ENCODE measurements around the gene LRPPRC. TPM values are rescaled to one million over a fixed set of nuclear protein-coding genes. Genes with fewer than 3 reads are reported as not detected.

The LRPPRC gene
- total RNA-seq, 1 donor from 2014 or later, result 131 TPM

DNA sequence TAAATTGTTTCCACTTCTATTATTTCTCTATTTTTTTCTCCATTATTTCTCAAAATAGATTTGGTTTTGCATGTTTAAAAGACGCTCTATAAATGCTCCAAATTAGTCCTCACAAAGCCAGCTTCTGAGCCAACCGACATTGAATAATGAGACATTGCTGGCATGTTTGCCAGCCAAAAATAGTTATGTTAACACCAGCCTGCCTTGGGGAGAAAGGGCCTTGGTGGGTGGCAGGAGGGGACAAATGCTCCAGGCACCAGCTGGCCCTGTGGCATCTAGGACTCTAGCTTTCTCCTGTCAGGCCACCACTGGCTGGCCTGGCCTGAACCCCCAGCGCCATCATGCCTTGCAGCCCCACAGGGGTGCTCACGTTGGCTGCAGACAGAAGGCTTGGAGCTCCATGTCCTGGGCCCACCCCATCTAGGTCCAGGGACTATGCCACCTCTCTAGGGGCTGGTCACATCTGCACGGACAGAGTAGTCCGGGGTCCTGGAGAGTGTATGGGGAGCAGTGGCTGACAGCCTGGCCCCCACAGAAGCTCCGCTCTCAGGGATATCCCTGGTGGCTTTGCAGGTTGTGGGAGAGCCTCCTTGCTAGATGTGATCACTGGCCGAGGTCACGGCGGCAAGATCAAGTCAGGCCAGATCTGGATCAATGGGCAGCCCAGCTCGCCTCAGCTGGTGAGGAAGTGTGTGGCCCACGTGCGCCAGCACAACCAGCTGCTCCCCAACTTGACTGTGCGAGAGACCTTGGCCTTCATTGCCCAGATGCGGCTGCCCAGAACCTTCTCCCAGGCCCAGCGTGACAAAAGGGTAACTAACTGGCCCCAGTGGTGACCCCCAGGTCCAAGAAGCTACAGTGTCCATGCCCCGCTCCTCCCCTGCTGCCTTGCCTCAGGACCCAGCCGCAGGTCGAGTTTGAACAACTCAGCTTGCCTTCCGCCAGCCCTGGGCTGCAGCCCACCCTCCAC, 144.5 kb downstream of the LRPPRC start:
- DNase-seq (ENCODE audit: low read depth, low spot score), result no peak
- no peaks in the 10 kb centered on the region for H3K4me1 Mint-ChIP-seq
- peaks cover 13% of the 10 kb centered on the region for H3K27me3 Mint-ChIP-seq (ENCODE audit: low read depth)
- H3K4me3 Mint-ChIP-seq, result no peak overlapping the region
- H3K36me3 Mint-ChIP-seq (ENCODE audit: low read depth), result no peaks in the 10 kb centered on the region
- no peak overlapping the region for H3K27ac Mint-ChIP-seq (ENCODE audit: unreplicated experiment)
- H3K9me3 Mint-ChIP-seq, result no peaks in the 10 kb centered on the region
- TF ChIP-seq, protein P1, sequence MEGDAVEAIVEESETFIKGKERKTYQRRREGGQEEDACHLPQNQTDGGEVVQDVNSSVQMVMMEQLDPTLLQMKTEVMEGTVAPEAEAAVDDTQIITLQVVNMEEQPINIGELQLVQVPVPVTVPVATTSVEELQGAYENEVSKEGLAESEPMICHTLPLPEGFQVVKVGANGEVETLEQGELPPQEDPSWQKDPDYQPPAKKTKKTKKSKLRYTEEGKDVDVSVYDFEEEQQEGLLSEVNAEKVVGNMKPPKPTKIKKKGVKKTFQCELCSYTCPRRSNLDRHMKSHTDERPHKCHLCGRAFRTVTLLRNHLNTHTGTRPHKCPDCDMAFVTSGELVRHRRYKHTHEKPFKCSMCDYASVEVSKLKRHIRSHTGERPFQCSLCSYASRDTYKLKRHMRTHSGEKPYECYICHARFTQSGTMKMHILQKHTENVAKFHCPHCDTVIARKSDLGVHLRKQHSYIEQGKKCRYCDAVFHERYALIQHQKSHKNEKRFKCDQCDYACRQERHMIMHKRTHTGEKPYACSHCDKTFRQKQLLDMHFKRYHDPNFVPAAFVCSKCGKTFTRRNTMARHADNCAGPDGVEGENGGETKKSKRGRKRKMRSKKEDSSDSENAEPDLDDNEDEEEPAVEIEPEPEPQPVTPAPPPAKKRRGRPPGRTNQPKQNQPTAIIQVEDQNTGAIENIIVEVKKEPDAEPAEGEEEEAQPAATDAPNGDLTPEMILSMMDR (conservative IDR thresholded peaks at IDR 0.05), result no peak

DNA sequence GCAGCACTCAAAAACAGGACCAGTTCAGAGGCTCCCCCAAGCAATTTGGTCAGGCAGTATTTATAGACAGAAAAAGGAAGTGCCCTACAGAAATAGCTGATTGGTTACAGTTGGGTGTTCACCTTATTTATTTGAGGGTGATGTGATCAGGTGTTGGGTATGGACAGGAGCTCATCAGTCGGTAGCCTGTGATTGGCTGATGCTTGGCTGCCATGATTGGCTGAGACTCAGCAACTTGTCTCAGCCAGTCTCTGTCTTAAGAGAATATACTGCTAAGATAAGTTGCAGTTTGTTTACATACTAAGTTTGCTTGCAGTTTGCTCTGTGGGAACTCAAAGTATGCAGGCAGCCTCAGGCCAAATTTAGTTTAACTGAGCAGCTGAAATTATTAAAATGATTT, 147.6 kb downstream of the LRPPRC start:
- no peak overlapping the region for H3K4me3 Mint-ChIP-seq
- no peak overlapping the region for H3K27ac Mint-ChIP-seq (ENCODE audit: unreplicated experiment)
- H3K27me3 Mint-ChIP-seq (ENCODE audit: low read depth), result no peaks in the 10 kb centered on the region
- DNase-seq (ENCODE audit: low read depth, low spot score), result no peak
- no peaks in the 10 kb centered on the region for H3K9me3 Mint-ChIP-seq
- no peaks in the 10 kb centered on the region for H3K36me3 Mint-ChIP-seq (ENCODE audit: low read depth)
- no peaks in the 10 kb centered on the region for H3K4me1 Mint-ChIP-seq
- TF ChIP-seq, protein P1 (conservative IDR thresholded peaks at IDR 0.05), result no peak

DNA sequence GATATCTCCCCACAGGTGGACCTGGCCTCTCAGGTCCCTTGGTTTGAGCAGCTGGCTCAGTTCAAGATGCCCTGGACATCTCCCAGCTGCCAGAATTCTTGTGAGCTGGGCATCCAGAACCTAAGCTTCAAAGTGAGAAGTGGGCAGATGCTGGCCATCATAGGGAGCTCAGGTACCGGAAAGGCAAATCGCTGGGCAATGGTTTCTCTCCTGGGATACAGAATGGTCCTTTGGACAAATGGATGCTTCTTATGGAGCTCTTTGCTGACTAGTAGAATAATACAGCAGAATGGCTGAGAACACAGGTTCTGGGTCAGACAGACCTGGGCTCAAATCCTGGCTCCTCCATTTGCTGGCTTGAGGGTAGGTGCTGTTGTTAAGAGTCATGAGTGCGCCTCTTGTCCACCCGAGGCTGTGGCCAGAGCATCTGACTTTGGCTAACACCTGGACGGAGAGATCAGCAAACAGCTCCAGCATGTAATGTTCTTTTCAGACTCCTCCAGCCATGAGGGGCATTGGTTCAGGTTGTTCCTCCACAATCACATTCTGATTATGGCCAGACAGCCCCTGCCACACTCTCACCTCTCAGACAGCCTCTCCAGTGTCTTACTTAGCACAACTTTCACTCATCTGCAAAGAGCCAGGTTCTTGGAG, 149.5 kb downstream of the LRPPRC start:
- H3K9me3 Mint-ChIP-seq, result no peaks in the 10 kb centered on the region
- TF ChIP-seq, protein P1 (conservative IDR thresholded peaks at IDR 0.05), result no peak
- no peaks in the 10 kb centered on the region for H3K27me3 Mint-ChIP-seq (ENCODE audit: low read depth)
- H3K4me1 Mint-ChIP-seq, result no peaks in the 10 kb centered on the region
- no peak overlapping the region for H3K27ac Mint-ChIP-seq (ENCODE audit: unreplicated experiment)
- no peak overlapping the region for H3K4me3 Mint-ChIP-seq
- DNase-seq (ENCODE audit: low read depth, low spot score), result no peak
- H3K36me3 Mint-ChIP-seq (ENCODE audit: low read depth), result no peaks in the 10 kb centered on the region

DNA sequence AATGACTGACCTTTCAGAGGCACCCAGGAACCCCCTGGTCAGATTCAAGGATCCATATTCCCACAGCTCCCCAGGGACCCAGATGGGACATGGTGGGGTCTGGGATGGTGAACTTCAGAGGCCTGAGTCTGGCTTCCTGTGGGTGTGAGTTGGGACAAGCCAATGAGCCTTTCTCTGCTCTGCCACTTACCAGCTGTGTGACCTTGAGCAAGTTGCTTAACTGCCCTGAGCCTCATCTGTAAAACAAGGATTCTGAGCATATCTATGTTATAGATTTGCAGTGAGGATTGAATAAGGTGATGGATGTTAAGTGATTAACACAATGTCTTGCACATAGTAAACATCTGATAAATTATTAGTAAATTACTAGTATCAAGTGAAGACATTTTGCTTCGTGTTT, 150.6 kb downstream of the LRPPRC start:
- Mint-ChIP-seq H3K27ac (ENCODE audit: unreplicated experiment) (no peak overlapping the region), H3K36me3 (ENCODE audit: low read depth) (no peaks in the 10 kb centered on the region), H3K4me3 (no peak overlapping the region), H3K9me3 (no peaks in the 10 kb centered on the region), H3K27me3 (ENCODE audit: low read depth) (no peaks in the 10 kb centered on the region), H3K4me1 (peaks cover 3% of the 10 kb centered on the region)
- no peak for DNase-seq (ENCODE audit: low read depth, low spot score)
- TF ChIP-seq, protein P1 (conservative IDR thresholded peaks at IDR 0.05), result no peak

DNA sequence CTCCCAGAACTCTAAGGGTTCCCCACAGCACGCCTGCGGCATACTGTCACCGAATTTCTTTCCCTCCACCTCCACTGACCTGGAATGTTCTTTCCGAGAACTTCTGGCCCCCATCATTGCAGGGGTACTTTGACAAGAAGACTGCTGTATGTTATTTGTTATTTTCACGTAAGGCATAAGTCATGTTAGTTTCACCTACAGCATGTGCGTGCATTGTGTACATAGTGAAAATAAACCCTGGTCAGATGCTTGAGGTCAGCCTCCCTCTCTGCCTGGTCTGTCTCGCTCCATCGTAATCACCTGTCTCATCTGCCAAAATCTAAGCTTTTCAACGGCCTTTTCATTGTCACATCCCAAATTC, 152.9 kb downstream of the LRPPRC start:
- TF ChIP-seq, protein P1 (conservative IDR thresholded peaks at IDR 0.05), result no peak
- Mint-ChIP-seq H3K9me3 (no peaks in the 10 kb centered on the region), H3K4me3 (no peak overlapping the region), H3K27me3 (ENCODE audit: low read depth) (no peaks in the 10 kb centered on the region), H3K27ac (ENCODE audit: unreplicated experiment) (no peak overlapping the region), H3K4me1 (peaks cover 10% of the 10 kb centered on the region), H3K36me3 (ENCODE audit: low read depth) (no peaks in the 10 kb centered on the region)
- no peak for DNase-seq (ENCODE audit: low read depth, low spot score)
